Hippocampal formation (tissue), 2 donors: Measurements from ENCODE around the gene PLEKHG2.

Source experiments
- DNase-seq, 2 donors: peaks; one replicate each; lab custom pipeline; 2025; lab: John Stamatoyannopoulos, UW

Gene PLEKHG2

GRCh38 chr19:39384839-39385568 lies 27.5 kb upstream of the PLEKHG2 start:
- DNase-seq = no peak

DNA sequence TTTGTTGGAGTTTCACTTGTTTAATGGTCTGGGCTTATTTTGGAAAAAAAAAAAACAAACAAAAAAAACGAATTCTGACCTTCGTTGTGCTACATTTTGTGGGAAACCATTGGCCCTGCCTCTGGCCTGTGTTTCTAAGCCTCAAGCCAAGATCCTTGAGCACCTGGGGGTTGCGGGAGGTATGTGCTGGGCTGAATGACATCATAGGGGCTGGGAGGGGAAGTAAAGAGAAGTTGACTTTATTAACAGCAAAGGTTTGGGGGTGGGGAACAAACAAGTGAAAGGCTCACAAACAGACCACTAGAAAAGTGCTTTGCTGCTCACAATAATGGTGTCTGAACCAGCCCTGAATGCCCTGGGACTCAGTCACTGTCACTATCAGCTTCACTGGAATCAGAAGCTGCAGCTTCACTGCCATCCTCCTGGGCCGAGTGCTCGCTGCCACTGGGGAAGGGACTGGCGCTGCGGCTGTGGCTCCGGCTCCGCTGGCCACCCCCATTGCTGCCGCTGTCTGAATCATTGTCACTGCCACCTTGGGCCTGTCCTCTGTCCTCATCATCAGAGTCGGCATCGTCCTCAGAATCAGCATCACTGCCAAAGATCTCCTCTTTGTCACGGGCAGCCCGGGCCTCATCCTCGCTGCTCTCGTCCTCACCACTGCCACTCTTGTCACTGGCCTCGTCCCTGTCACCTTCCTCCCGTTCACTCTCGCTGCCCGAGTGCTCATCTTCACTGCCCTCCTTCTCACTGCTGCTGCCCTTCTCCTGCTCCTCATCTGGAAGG lies 26.6 kb upstream of the PLEKHG2 start:
- DNase-seq = no peak

DNA sequence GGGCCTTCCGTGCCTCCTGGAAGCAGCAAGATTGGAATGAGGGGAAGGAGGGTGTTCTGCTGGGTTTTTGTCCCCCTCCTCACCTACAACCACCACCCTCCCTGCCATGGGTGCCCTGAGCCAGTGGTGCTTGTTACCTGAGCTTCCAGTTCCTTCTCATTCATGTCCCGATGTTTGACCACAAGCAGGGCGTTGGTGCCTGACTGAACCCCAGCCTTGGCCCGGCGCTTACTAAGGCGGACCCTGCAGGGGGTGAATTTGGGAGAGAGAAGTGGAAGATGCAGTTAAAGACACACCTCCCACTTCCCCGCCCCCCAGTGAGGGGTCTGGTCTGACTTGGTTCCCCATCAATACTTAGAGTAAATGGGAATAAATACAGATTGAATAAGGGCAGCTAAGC lies 25.9 kb upstream of the PLEKHG2 start:
- no peak for DNase-seq

- DNase-seq = no peak
Observed at GRCh38 chr19:39388657-39389056, 23.8 kb upstream of the PLEKHG2 start.

GRCh38 chr19:39389631-39390414 lies 22.6 kb upstream of the PLEKHG2 start:
- no peak for DNase-seq

DNA sequence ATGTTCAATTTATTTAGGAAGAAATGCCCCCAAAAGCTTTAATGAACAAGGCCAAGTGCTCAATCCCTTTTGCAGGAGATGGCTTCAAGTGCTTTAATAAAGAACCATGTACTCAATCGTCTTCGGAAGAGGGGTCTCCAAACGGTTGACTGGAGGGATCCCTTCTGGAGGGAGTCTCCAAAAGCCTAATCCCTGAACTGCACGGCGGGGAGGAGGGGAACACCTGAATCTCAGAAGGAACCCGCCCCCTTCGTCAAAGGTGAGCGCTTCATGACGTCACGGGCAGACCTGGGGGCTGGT lies 22.1 kb upstream of the PLEKHG2 start:
- no peak for DNase-seq

- DNase-seq = peak; percentile 97 to 100
Observed at GRCh38 chr19:39390751-39391437, 21.6 kb upstream of the PLEKHG2 start, which contains the start of the genes MED29 and PAF1. MED29 (plus strand) TSS chr19:39391378; CDS start chr19:39391423, 45 bp downstream. PAF1 (minus strand) TSS chr19:39391106; CDS start chr19:39390864, 242 bp downstream.

DNA sequence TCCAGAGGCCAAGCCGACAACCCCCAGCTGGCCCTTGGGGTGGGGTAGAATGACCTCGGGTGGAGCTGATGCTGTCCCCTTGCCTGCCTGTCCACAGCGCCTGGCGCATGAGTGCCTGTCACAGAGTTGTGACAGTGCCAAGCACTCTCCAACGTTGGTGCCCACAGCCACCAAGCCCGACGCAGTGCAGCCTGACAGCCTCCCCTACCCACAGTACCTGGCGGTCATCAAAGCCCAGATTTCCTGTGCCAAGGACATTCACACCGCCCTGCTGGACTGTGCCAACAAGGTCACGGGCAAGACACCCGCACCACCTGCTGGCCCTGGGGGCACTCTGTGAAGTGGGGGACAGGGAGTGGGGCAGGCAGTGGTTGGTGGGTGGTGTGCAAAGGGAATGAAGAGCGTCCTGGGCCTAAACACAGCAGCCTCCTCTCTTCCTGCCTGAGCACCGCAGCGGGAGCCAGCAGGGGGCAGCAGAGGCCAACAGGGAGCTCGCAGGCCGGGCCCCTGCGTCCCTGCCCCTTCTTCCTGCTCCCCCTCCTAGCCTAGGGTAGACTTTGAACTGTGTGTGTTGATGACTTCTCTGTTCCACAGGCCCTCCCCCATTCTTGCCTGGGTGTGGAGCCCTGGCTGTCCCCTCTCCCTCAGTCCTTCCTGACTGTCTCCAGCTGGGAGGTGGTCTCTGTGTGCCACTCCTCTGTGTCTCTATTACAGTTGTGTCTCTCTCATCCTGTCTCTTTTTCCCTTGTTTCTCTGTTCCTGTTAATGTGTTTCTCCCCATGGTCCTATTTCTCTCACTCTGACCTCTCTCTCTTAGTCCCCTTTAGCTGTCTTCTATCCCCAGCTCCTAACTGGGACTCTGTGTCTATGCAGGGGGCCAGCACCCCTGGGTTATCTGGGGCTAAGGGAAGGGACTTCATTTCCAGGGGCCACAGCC lies 14.8 kb upstream of the PLEKHG2 start:
- peak; percentile 56 to 71 for DNase-seq

DNA sequence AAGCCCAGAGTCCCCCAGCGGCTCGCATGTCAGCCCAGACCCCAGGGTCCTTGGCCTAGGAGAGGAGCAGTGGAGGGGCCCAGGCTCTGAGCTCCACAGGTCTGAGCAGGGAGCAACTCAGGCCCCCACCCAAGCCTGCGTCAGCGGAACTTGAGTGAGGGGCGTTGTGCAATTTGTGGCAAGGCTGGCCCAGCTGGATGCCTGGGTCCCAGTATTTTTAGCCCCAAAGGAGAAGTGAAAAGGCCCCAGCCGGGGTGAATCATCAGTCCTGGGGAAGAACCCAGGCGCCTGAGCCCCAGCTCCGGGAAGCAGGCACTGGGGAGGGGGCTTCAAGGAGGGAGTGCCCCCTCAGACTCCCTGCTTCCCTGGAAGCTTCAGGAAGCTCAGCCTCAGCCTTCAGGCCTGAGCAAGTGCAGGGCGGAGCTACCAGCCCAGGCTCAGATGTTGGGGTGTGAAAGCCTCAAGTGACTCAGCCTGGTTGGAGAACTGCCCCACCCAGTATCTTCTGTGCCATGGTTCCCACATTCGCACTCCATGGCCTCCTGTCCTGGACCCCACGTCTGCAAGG lies 14.1 kb upstream of the PLEKHG2 start:
- peak in 1 of 2 donors; percentile 44 for DNase-seq

DNA sequence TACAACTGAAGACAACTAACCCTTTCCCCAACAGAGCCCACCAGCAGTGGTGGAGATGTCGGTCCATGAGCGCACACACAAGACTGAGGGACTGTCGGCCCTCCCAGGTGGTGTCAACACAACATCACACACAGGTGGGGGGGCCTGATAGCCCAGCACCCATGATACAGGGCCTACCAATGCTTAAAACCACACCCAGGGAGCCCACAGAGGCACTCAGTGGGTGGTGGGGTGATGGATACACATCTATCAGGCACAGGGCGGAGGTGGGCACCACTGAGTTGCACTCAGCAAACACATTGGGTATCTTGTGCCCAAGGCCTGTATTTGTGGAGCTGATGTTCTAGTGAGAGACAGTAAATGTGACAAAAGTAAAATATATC lies 12.8 kb upstream of the PLEKHG2 start:
- no peak for DNase-seq

GRCh38 chr19:39400061-39400460 lies 12.4 kb upstream of the PLEKHG2 start:
- DNase-seq = no peak

DNA sequence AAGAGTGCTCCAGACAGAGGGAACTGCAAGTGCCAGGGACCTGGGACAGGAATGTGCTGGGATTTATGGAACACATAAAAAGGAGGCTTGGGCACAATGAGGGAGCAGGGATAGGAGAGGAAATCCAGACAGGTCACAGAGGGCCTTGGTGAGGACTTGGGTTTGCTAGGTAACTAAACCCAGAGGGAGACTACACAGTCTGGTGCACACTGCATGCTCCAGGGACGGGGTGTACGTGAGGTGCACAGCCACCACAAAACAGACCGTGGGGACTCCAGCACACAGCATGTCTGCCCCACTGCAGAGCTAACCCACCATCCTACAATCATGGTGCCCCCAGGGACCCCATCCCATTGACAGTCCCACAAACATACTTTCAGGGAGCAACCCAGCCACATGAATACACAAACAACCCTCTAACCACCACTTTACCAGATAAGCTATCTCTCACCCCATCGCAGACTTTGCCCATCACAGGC lies 11.4 kb upstream of the PLEKHG2 start:
- DNase-seq = no peak

- DNase-seq = no peak
Observed at GRCh38 chr19:39401549-39402345, 10.7 kb upstream of the PLEKHG2 start.

DNA sequence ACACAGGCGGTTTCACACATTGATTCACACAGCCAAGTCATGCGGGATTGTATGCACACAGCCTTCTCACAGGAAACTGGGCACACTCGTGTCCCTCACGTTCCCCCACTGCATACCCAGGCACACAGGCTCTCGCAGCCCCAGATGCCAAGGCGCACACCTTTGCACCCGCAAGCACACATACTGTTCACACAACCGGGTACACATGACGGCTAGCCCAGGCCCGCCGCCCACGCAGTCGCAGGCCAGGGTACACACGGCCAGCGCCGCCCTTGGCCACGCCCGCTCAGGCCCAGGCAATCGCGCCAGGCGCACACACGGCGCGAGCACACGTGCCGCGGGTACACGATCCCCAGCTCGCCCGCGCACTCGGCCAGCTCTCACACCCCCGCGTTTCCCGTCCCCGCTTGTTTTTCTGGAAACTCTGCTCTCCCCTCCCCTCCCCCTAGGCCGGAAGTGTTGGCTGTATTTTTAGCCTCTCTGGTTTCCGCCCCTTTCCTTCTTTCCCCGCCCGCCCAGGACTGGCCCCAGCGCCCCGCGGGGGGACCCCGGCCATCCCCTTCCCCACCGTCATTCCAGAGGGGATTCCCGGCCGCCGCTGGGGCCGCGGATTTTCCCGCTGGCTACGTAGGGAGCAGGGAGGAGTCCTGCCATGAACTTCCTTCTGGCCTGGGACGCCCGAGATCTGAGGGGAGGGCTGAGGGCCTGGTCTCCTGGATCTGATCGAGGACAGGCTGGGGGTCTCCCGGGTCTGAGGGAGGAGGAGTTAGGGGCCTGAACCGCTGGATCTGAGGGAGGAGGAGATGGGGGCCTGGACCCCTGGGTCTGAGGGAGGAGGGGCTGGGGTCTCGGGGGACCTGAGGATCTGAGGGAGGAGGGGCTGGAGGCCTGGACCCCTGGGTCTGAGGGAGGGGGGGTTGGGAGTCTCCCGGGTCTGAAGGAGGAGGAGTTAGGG lies 9.8 kb upstream of the PLEKHG2 start:
- DNase-seq = peak; percentile 32 to 60

- DNase-seq = peak; percentile 45 to 63
Observed at GRCh38 chr19:39403331-39404312, 8.8 kb upstream of the PLEKHG2 start.

GRCh38 chr19:39405261-39405957 lies 7.1 kb upstream of the PLEKHG2 start:
- no peak for DNase-seq
